Adrenal gland (tissue), 5 donors: ENCODE data around the gene SBK1.

Experiments used
- POLR2A ChIP-seq, 2 donors: fragments of 450-650 bp; IDR thresholded peaks; one replicate each; pipeline ENCODE4 v1.6.1; 2017; ENCODE audit warnings: antibody characterized with exemption in 2 of 2, mild to moderate bottlenecking in 2 of 2, moderate library complexity in 1 of 2
- TF ChIP-seq, protein P1 (sequence below), 6 experiments: fragments of 450-650 bp in 4 of 6; fragments of 200-600 bp in 2 of 6; sonication (generic) in 1 of 6; IDR thresholded peaks; 1 replicate in 5 of 6; 2 replicates in 1 of 6; pipeline versions ENCODE4 v1.5.1 to v1.8.0; 2016 to 2021; ENCODE audit warnings: antibody characterized with exemption in 6 of 6, mild to moderate bottlenecking in 2 of 6, moderate library complexity in 1 of 6
- donor health status: DM: no; HTN: no; CAD: no.

- TF ChIP-seq, protein P1, sequence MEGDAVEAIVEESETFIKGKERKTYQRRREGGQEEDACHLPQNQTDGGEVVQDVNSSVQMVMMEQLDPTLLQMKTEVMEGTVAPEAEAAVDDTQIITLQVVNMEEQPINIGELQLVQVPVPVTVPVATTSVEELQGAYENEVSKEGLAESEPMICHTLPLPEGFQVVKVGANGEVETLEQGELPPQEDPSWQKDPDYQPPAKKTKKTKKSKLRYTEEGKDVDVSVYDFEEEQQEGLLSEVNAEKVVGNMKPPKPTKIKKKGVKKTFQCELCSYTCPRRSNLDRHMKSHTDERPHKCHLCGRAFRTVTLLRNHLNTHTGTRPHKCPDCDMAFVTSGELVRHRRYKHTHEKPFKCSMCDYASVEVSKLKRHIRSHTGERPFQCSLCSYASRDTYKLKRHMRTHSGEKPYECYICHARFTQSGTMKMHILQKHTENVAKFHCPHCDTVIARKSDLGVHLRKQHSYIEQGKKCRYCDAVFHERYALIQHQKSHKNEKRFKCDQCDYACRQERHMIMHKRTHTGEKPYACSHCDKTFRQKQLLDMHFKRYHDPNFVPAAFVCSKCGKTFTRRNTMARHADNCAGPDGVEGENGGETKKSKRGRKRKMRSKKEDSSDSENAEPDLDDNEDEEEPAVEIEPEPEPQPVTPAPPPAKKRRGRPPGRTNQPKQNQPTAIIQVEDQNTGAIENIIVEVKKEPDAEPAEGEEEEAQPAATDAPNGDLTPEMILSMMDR (IDR thresholded peaks at IDR 0.05) = no peak
- no peak for TF ChIP-seq POLR2A (IDR thresholded peaks at IDR 0.05)
These were observed 27.8 kb downstream of the SBK1 start for GRCh38 chr16:28320023-28320561.
